ENCODE results near the gene PIP5K1B.

PIP5K1B gene

DNA sequence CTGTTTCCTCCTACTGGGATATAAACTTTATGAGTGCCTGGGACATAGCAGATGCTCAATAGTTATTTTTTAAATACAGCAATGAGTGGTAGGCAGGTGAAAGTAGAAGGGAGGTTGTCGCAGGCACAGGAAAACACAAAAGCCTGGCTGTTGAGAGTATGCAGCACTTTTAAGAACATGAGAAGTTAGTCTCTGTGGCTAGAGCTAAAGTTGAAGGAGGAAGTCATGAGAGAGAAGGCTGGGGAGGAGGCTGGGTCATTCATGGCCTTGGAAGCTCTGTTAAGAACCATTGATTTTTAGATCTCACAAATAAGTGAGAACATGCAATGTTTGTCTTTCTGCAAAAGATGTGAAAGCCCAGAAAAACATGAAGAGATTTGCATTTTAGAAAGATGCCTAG, 182.2 kb downstream of the PIP5K1B start:
- no peak overlapping the region for H3K4me2 ChIP-seq
- H3K27ac ChIP-seq: no peak overlapping the region

DNA sequence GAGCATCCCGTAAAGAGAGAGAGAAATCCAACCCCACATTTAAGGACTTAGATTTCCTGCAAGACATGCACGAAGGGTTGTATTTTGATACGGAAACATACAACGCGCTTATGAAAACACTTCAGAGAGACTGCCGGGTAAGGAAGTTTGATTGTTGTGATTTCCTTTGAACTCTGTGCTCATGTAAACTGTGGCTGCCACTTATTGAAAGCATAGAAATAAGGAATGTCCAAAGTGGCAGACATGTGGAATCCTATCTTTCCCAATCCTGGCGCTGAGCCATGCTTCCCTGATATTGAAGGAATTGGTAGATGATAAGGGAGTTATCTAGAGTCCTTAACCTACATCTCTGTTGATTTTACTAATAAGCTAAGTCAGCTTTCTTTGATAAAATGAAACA, 189.5 kb downstream of the PIP5K1B start:
- Histone ChIP-seq H3K36me3 (ENCODE audit: insufficient read depth) (no peaks in the 10 kb centered on the region), H3K4me3 (IDR thresholded peaks at IDR 0.05; ENCODE audit: insufficient read depth, low read depth, low read length) (no peak overlapping the region), H3K4me2 (no peak overlapping the region), H4K20me1 (ENCODE audit: insufficient read depth) (0 out of 2 replicates have a peak, but pooled peaks cover 5% of the 10 kb centered on the region), H2AFZ (ENCODE audit: low read depth) (no peak overlapping the region), H3K27me3 (ENCODE audit: insufficient read depth, low read depth) (no peaks in the 10 kb centered on the region), H3K79me2 (ENCODE audit: insufficient read depth, low read depth) (no peaks in the 10 kb centered on the region), H3K27ac (no peak overlapping the region), H3K4me1 (ENCODE audit: low read depth, poor library complexity, severe bottlenecking) (peaks cover 13% of the 10 kb centered on the region), H3K9ac (no peak overlapping the region)
- no peak for TF ChIP-seq CTCF (conservative IDR thresholded peaks at IDR 0.05; ENCODE audit: low read depth, low read length)

More for the DNA sequence above, 182.2 kb downstream of the PIP5K1B start:
- no peak for TF ChIP-seq CTCF (conservative IDR thresholded peaks at IDR 0.05; ENCODE audit: low read depth, low read length)
- no peak overlapping the region for H3K9ac ChIP-seq
- H2AFZ ChIP-seq (ENCODE audit: low read depth): no peak overlapping the region
- H3K4me3 ChIP-seq (IDR thresholded peaks at IDR 0.05; ENCODE audit: insufficient read depth, low read depth, low read length): no peak overlapping the region
- no peaks in the 10 kb centered on the region for H3K27me3 ChIP-seq (ENCODE audit: insufficient read depth, low read depth)
- H4K20me1 ChIP-seq (ENCODE audit: insufficient read depth): no peaks in the 10 kb centered on the region
- no peaks in the 10 kb centered on the region for H3K79me2 ChIP-seq (ENCODE audit: insufficient read depth, low read depth)
- H3K36me3 ChIP-seq (ENCODE audit: insufficient read depth): no peaks in the 10 kb centered on the region
- H3K4me1 ChIP-seq (ENCODE audit: low read depth, poor library complexity, severe bottlenecking): no peaks in the 10 kb centered on the region

- H3K27me3 ChIP-seq (ENCODE audit: insufficient read depth, low read depth): no peaks in the 10 kb centered on the region
- no peaks in the 10 kb centered on the region for H3K36me3 ChIP-seq (ENCODE audit: insufficient read depth)
- no peak overlapping the region for H3K4me3 ChIP-seq (IDR thresholded peaks at IDR 0.05; ENCODE audit: insufficient read depth, low read depth, low read length)
- 0 out of 2 replicates have a peak, but pooled peaks cover 5% of the 10 kb centered on the region for H4K20me1 ChIP-seq (ENCODE audit: insufficient read depth)
- H3K4me1 ChIP-seq (ENCODE audit: low read depth, poor library complexity, severe bottlenecking): peaks cover 13% of the 10 kb centered on the region
- H3K79me2 ChIP-seq (ENCODE audit: insufficient read depth, low read depth): no peaks in the 10 kb centered on the region
- H3K4me2 ChIP-seq: peak overlapping the region; percentile 19; the same call in 1 of the 2 replicates
- no peak overlapping the region for H2AFZ ChIP-seq (ENCODE audit: low read depth)
- no peak for TF ChIP-seq CTCF (conservative IDR thresholded peaks at IDR 0.05; ENCODE audit: low read depth, low read length)
- H3K9ac ChIP-seq: no peak overlapping the region
- H3K27ac ChIP-seq: peak overlapping the region; percentile 30; the same call in 1 of the 2 replicates
These were observed 190.9 kb downstream of the PIP5K1B start for GRCh38 chr9:68895741-68896478.

GRCh38 chr9:68896486-68896885, 191.4 kb downstream of the PIP5K1B start:
- Histone ChIP-seq H3K4me2 (no peak overlapping the region), H2AFZ (ENCODE audit: low read depth) (no peak overlapping the region), H3K9ac (no peak overlapping the region), H3K4me1 (ENCODE audit: low read depth, poor library complexity, severe bottlenecking) (peaks cover 13% of the 10 kb centered on the region), H3K79me2 (ENCODE audit: insufficient read depth, low read depth) (no peaks in the 10 kb centered on the region), H4K20me1 (ENCODE audit: insufficient read depth) (0 out of 2 replicates have a peak, but pooled peaks cover 5% of the 10 kb centered on the region), H3K4me3 (IDR thresholded peaks at IDR 0.05; ENCODE audit: insufficient read depth, low read depth, low read length) (no peak overlapping the region), H3K36me3 (ENCODE audit: insufficient read depth) (no peaks in the 10 kb centered on the region), H3K27ac (no peak overlapping the region), H3K27me3 (ENCODE audit: insufficient read depth, low read depth) (no peaks in the 10 kb centered on the region)
- no peak for TF ChIP-seq CTCF (conservative IDR thresholded peaks at IDR 0.05; ENCODE audit: low read depth, low read length)
